GM23338 (cell line): ENCODE data around the gene PLAAT3. TPM values are rescaled to one million over a fixed set of nuclear protein-coding genes. Genes with fewer than 3 reads are reported as not detected.
A peak's percentile ranks its signal among the peaks of the same experiment; 100 is the strongest.

ENCODE experiments used
- ATAC-seq: fragments of 200-7000 bp; cut with Tn5 transposase; 3 replicates; pipeline ENCODE4 v1.9.1; 2020
- DNase-seq: peaks from one replicate; pipeline ENCODE4 v3.0.0-alpha.2; 2015; ENCODE audit warnings: low spot score
- H2AFZ ChIP-seq: fragments of 200-600 bp; sonication (generic); 2 replicates; pipeline ENCODE4 v1.8.0; 2016; ENCODE audit warnings: antibody characterized with exemption, mild to moderate bottlenecking, moderate library complexity
- H3F3A ChIP-seq: fragments of 200-600 bp; sonication (generic); replicated peaks from 2 replicates; pipeline ENCODE4 v1.8.0; 2017; ENCODE audit warnings: antibody characterized with exemption, mixed run types, low read depth
- H3K27ac ChIP-seq: fragments of 200-600 bp; sonication (generic); 2 replicates; pipeline ENCODE4 v1.6.1; 2016; ENCODE audit warnings: low read depth
- H3K27me3 ChIP-seq: fragments of 200-600 bp; sonication (generic); 2 replicates; pipeline ENCODE4 v1.8.0; 2016; ENCODE audit warnings: mild to moderate bottlenecking, mixed run types, moderate library complexity; ENCODE audit not compliant: insufficient read depth
- H3K36me3 ChIP-seq: fragments of 200-600 bp; sonication (generic); 2 replicates; pipeline ENCODE4 v1.8.0; 2016; ENCODE audit warnings: mild to moderate bottlenecking; ENCODE audit not compliant: insufficient read depth
- H3K4me1 ChIP-seq: fragments of 200-600 bp; sonication (generic); 2 replicates; pipeline ENCODE4 v1.8.0; 2016; ENCODE audit warnings: mild to moderate bottlenecking, moderate library complexity; ENCODE audit not compliant: insufficient read depth
- H3K4me2 ChIP-seq: fragments of 200-600 bp; sonication (generic); 2 replicates; pipeline ENCODE4 v1.7.1; 2017; ENCODE audit warnings: mixed run types
- H3K4me3 ChIP-seq: fragments of 200-600 bp; sonication (generic); 2 replicates; pipeline ENCODE4 v1.6.1; 2016; ENCODE audit warnings: mixed run types
- H3K79me2 ChIP-seq: fragments of 200-600 bp; sonication (generic); replicated peaks from 2 replicates; pipeline ENCODE4 v1.8.0; 2017; ENCODE audit warnings: mild to moderate bottlenecking; ENCODE audit not compliant: insufficient read depth
- H3K9me2 ChIP-seq: fragments of 200-600 bp; sonication (generic); 2 replicates; pipeline ENCODE4 v1.8.0; 2017; ENCODE audit not compliant: insufficient read depth
- H4K20me1 ChIP-seq: fragments of 200-600 bp; sonication (generic); replicated peaks from 2 replicates; pipeline ENCODE4 v1.8.0; 2017; ENCODE audit warnings: mild to moderate bottlenecking; ENCODE audit not compliant: insufficient read depth
- H3K27ac Mint-ChIP-seq: 2 replicates; pipeline ENCODE4 v1.8.0; 2020; ENCODE audit warnings: inconsistent platforms, mild to moderate bottlenecking, moderate library complexity, mixed read lengths
- H3K27me3 Mint-ChIP-seq: 3 replicates; pipeline ENCODE4 v1.8.0; 2022; ENCODE audit warnings: low read depth, mild to moderate bottlenecking, moderate library complexity, mixed read lengths, inconsistent platforms; ENCODE audit not compliant: insufficient read depth, poor library complexity
- H3K36me3 Mint-ChIP-seq: 3 replicates; pipeline ENCODE4 v1.8.0; 2021; ENCODE audit warnings: low read depth, mild to moderate bottlenecking, inconsistent platforms, moderate library complexity, mixed read lengths
- H3K4me1 Mint-ChIP-seq: 3 replicates; pipeline ENCODE4 v1.8.0; 2020; ENCODE audit warnings: mild to moderate bottlenecking, inconsistent platforms, mixed read lengths
- H3K4me3 Mint-ChIP-seq: 3 replicates; pipeline ENCODE4 v1.8.0; 2021; ENCODE audit warnings: moderate library complexity, mild to moderate bottlenecking, inconsistent platforms, mixed read lengths
- H3K9me3 Mint-ChIP-seq: 3 replicates; pipeline ENCODE4 v1.8.0; 2020; ENCODE audit warnings: moderate library complexity, mild to moderate bottlenecking, inconsistent platforms, mixed read lengths
- CREB1 ChIP-seq: fragments of 250-450 bp; sonication (Bioruptor Pico); IDR thresholded peaks from 2 replicates; pipeline ENCODE4 v1.5.0; 2020; ENCODE audit warnings: low read depth, mild to moderate bottlenecking, moderate library complexity
- ETS1 ChIP-seq: IDR thresholded peaks from 2 replicates; pipeline ENCODE4 v1.6.1; 2016; ENCODE audit warnings: antibody characterized with exemption
- EZH2 ChIP-seq: fragments of 200-600 bp; sonication (generic); IDR thresholded peaks from one replicate; pipeline ENCODE4 v1.8.0; 2017; ENCODE audit warnings: antibody characterized with exemption, mild to moderate bottlenecking, low read depth; ENCODE audit not compliant: unreplicated experiment
- EZH2phosphoT487 ChIP-seq: fragments of 200-600 bp; sonication (generic); IDR thresholded peaks from one replicate; pipeline ENCODE4 v1.8.1; 2018; ENCODE audit warnings: antibody characterized with exemption; ENCODE audit not compliant: unreplicated experiment
- JUNB ChIP-seq: IDR thresholded peaks from one replicate; pipeline ENCODE4 v1.6.1; 2016; ENCODE audit warnings: antibody characterized with exemption; ENCODE audit not compliant: unreplicated experiment
- STAT1 ChIP-seq: IDR thresholded peaks from one replicate; pipeline ENCODE4 v1.6.1; 2016; ENCODE audit warnings: antibody characterized with exemption; ENCODE audit not compliant: unreplicated experiment
- ZNF114 ChIP-seq: fragments of 250-450 bp; sonication (Bioruptor Pico); IDR thresholded peaks from 2 replicates; pipeline ENCODE4 v1.5.0; 2020; ENCODE audit warnings: mild to moderate bottlenecking, moderate library complexity
- ZNF331 ChIP-seq: fragments of 250-450 bp; sonication (Bioruptor Pico); IDR thresholded peaks from 2 replicates; pipeline ENCODE4 v1.5.0; 2020; ENCODE audit warnings: low read depth, mild to moderate bottlenecking, moderate library complexity
- ZNF462 ChIP-seq: fragments of 250-450 bp; sonication (Bioruptor Pico); IDR thresholded peaks from 2 replicates; pipeline ENCODE4 v1.5.0; 2020; ENCODE audit warnings: mild to moderate bottlenecking, moderate library complexity
- polyA plus RNA-seq: library from polyadenylated mRNA; unstranded; fragments of >200 nt; fragmentation: Nextera tagmentation; extraction: Ambion mirVana; gene quantifications from 2 replicates; pipeline ENCODE4 v1.2.1, GENCODE V29; 2016
- total RNA-seq: library from RNA; depleted of rRNA; stranded (reverse); fragments of >200 nt; shearing (Covaris generic); gene quantifications from 2 replicates; pipeline ENCODE4 v1.2.3, GENCODE V29; 2014
- TF ChIP-seq, protein P1 (sequence below): IDR thresholded peaks from one replicate; pipeline ENCODE4 v1.6.1; 2018; ENCODE audit warnings: antibody characterized with exemption; ENCODE audit not compliant: unreplicated experiment
- TF ChIP-seq, protein P2 (sequence below), 2 experiments: fragments of 200-600 bp in 1 of 2; sonication (generic) in 1 of 2; conservative IDR thresholded peaks; 2 replicates each; pipeline versions ENCODE4 v1.5.1 to v1.6.1; 2016 to 2017; ENCODE audit warnings: antibody characterized with exemption in 2 of 2, low read depth in 2 of 2, mild to moderate bottlenecking in 2 of 2, moderate library complexity in 1 of 2

PLAAT3 gene
- total and polyA plus RNA-seq, 2 experiments from 2014 or later, result 61.1 to 262 TPM

GRCh38 chr11:63609536-63609935 is 4.7 kb downstream of the PLAAT3 start:
- Histone ChIP-seq H4K20me1 (no peaks in the 10 kb centered on the region), H2AFZ (no peak overlapping the region), H3K4me1 (peaks cover 49% of the 10 kb centered on the region), H3K36me3 (no peaks in the 10 kb centered on the region), H3K9me2 (no peaks in the 10 kb centered on the region), H3K27me3 (no peaks in the 10 kb centered on the region), H3F3A (peaks cover 31% of the 10 kb centered on the region), H3K27ac (peak overlapping the region; percentile 28; the same call in 1 of the 2 replicates), H3K4me3 (no peak overlapping the region), H3K79me2 (peaks cover 81% of the 10 kb centered on the region), H3K4me2 (peak overlapping the region; percentile 80)
- Mint-ChIP-seq H3K36me3 (no peaks in the 10 kb centered on the region; the same call in 2 of the 3 replicates), H3K27ac (no peak overlapping the region), H3K9me3 (no peaks in the 10 kb centered on the region), H3K4me1 (peaks cover 43% of the 10 kb centered on the region), H3K4me3 (no peak overlapping the region), H3K27me3 (peaks cover 14% of the 10 kb centered on the region)
- no peak for TF ChIP-seq EZH2phosphoT487
- TF ChIP-seq, protein P1, sequence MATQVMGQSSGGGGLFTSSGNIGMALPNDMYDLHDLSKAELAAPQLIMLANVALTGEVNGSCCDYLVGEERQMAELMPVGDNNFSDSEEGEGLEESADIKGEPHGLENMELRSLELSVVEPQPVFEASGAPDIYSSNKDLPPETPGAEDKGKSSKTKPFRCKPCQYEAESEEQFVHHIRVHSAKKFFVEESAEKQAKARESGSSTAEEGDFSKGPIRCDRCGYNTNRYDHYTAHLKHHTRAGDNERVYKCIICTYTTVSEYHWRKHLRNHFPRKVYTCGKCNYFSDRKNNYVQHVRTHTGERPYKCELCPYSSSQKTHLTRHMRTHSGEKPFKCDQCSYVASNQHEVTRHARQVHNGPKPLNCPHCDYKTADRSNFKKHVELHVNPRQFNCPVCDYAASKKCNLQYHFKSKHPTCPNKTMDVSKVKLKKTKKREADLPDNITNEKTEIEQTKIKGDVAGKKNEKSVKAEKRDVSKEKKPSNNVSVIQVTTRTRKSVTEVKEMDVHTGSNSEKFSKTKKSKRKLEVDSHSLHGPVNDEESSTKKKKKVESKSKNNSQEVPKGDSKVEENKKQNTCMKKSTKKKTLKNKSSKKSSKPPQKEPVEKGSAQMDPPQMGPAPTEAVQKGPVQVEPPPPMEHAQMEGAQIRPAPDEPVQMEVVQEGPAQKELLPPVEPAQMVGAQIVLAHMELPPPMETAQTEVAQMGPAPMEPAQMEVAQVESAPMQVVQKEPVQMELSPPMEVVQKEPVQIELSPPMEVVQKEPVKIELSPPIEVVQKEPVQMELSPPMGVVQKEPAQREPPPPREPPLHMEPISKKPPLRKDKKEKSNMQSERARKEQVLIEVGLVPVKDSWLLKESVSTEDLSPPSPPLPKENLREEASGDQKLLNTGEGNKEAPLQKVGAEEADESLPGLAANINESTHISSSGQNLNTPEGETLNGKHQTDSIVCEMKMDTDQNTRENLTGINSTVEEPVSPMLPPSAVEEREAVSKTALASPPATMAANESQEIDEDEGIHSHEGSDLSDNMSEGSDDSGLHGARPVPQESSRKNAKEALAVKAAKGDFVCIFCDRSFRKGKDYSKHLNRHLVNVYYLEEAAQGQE, result no peak
- TF ChIP-seq ZNF331, result no peak
- TF ChIP-seq, protein P2, sequence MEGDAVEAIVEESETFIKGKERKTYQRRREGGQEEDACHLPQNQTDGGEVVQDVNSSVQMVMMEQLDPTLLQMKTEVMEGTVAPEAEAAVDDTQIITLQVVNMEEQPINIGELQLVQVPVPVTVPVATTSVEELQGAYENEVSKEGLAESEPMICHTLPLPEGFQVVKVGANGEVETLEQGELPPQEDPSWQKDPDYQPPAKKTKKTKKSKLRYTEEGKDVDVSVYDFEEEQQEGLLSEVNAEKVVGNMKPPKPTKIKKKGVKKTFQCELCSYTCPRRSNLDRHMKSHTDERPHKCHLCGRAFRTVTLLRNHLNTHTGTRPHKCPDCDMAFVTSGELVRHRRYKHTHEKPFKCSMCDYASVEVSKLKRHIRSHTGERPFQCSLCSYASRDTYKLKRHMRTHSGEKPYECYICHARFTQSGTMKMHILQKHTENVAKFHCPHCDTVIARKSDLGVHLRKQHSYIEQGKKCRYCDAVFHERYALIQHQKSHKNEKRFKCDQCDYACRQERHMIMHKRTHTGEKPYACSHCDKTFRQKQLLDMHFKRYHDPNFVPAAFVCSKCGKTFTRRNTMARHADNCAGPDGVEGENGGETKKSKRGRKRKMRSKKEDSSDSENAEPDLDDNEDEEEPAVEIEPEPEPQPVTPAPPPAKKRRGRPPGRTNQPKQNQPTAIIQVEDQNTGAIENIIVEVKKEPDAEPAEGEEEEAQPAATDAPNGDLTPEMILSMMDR (conservative IDR thresholded peaks at IDR 0.05; ENCODE audit: low read depth in 2 of 2), result no peak
- no peak for TF ChIP-seq ZNF114 (CRISPR knock-in tag)
- no peak for TF ChIP-seq JUNB
- TF ChIP-seq EZH2, result no peak
- TF ChIP-seq STAT1, result no peak
- TF ChIP-seq ETS1, result no peak
- TF ChIP-seq CREB1, result no peak
- TF ChIP-seq ZNF462 (CRISPR knock-in tag), result no peak
- DNase-seq (no peak), ATAC-seq (no peak)
